HTR-8/SVneo (cell line): ENCODE data around the gene ADPRH.
"Not testable (repeated sequence)": the region's sequence is repeated elsewhere in the genome, so short reads cannot be mapped to it uniquely, and the experiment has no call there.

Source experiments
- DNase-seq: peaks from one replicate; pipeline ENCODE4 v3.0.0; 2011; ENCODE audit warnings: low spot score, mixed read lengths; ENCODE audit not compliant: insufficient read length
- FAIRE-seq: peaks from 2 replicates; lab custom pipeline; 2011; peaks lifted over from hg19 to GRCh38; lab: Jason Lieb, UNC

Gene ADPRH

DNA sequence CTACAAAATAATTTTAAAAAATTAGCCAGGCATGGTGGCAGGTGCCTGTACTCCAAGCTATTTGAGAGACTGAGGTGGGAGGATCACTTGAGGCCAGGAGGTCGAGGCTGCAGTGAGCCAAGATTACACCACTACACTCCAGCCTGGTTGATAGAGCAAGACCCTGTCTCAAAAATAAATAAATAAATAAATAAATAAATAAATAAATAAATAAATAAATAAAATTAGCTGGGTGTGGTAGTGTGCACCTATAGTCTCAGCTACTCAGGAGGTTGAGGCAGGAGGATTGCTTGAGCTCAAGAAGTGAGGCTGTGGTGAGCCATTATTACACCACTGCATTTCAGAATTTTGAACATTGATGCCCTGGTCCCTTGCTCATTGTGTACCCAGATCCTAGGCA lies 15.6 kb downstream of the ADPRH start:
- not testable (repeated sequence) for DNase-seq, FAIRE-seq

DNA sequence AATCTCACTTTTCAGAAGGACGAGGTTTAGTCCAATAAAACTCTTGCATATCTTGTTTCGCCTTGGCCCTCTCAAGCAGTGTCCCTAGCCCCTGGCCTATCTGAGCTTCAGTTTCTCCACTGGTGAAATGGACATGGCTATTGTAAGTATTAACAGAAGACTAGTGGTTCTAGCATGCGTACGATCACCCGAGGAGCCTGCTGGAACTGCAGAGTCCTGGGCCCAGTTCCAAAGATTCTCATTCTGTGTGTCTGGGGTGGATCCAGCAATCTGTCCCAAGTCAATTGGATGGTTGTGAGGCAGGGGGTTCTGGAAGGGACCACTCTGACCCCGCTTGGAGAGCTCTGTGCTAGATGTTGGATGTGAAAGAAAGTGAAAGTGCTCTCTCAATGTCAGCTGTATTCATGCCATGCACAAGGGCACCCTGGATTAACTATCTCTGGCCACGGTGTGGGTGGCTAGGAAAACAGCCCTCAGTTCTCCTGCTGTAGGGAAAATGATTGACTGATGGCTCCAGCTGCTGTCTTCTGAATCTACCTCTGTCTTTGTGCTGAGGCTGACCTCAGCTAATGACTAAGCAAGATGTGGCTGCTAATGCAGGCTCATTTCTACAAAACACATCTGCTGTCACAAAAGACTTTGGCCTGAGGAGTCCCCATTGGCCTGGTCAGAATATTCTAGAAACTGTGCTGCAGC lies 16.5 kb downstream of the ADPRH start:
- no peak for DNase-seq

DNA sequence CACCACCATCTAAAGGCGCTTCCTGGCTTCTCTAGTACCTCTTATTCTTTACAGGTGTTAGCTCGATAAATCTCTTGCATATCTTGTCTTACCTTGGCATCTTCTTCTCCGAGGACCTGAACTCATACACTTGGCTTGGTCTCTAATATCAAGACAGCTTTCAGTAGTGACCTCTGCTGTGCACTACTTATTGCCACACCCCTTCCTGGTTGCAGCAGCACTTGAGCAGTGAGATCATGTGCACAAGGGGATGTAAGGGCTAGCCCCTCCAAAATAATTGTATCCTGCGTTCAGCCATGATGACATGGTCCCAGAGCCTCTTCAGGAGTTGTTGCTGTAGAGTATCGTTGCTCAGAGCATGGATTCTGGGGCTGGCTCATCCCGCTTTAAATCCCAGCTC lies 17.1 kb downstream of the ADPRH start:
- DNase-seq (no peak), FAIRE-seq (no peak)

More for the DNA sequence above, 16.5 kb downstream of the ADPRH start:
- no peak for FAIRE-seq

DNA sequence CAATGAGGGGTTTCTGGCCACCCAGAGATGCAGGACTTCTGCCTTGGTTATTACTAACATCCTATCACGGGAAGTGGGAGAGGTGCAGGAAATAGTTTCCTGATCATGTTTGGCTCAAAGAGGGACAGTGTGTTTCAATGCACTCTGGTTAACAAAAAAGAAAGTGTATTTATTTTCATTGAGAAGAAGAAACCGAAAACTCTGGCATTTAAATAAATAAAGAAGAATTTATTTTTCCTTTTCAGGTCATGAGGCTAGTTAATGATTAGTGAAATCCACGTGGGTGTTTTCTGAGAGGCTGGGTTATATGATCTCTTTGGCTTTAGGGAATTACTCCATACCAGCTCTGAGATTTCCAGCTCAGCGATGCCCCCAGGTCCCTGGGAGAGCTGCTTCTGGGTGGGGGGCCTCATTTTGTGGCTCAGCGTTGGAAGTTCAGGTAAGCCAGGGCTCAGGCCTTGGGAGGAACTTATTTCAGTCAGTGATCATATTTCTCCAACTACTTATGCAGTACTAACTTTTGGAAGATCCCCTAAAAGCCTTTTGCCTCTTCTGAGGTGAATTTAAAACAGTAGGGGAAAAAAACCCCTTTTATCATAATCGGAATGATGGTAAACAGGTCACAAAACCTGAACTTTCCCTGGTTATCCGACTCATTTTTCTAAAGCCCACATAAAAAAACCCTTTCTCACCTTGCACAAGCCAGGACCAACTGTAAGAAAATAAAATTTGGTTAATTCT lies 18.4 kb downstream of the ADPRH start, which contains the start of gene PLA1A:
Gene PLA1A, plus strand, starts transcription at position 338 of the 741 bp plus-strand sequence. Its CDS starts 29 bp downstream, at position 367.
- no peak for DNase-seq
- FAIRE-seq = no peak

DNA sequence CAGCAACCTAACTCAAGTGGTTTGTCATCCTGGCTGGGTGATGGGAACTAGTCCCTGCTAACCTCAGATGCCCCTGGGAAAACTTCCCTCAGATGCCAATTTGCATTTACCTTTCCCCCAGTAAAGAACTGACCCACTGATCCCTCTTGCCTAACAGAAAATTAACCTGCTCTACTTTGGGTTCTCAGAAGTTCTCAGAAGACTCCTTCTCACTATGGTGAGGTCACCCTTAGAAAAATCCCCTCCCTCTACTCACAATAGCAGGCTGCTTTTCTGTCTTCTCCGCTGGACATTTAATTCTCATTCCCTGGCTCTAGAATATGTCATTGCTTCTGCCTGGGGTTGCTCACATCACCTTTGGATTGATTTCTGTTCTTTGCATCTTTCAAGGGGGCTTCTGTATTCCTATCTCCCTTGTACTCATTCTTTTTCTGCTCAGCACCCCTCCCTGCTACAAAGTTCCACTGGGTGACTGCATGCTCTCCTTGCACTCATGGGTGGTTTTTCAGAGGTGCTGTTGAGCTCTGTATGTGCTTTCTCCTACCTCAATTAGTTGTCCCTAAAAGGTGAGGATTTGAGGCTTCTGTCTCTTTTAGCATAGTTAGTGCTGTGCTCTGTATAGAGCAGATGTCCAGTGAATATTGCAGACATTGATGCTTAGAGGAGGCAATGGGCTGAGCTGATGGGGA lies 19.3 kb downstream of the ADPRH start:
- no peak for FAIRE-seq
- DNase-seq = no peak

DNA sequence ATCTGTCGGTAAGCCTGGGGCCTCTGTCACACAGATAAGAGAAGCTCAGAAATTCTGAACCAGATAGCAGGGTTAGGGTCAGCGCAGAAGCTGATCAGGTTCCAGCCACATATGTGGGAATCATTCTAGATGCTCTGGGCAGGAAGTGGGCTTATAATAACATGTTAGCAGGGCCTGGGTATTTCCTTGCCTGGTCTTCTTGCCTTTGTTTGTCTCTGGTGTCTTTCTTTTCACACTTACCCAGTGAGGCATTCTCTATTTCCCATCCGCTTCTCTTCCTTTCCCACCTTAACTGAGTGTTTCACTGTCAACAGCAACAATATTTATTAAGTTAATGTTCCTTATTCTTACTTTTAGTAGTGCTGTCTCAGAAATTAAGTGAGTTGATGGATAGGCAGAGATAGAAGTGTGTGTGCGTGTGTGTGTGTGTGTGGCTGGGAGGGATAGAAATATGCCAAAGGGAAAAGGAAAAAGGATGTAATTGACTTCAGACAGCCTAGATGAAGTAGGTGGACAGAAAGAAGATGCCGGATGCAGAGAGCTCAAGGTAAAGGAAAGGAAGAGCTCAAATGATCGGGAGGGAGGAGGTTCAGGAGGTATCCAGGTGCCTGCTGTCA lies 20.4 kb downstream of the ADPRH start:
- FAIRE-seq = no peak
- DNase-seq = no peak

DNA sequence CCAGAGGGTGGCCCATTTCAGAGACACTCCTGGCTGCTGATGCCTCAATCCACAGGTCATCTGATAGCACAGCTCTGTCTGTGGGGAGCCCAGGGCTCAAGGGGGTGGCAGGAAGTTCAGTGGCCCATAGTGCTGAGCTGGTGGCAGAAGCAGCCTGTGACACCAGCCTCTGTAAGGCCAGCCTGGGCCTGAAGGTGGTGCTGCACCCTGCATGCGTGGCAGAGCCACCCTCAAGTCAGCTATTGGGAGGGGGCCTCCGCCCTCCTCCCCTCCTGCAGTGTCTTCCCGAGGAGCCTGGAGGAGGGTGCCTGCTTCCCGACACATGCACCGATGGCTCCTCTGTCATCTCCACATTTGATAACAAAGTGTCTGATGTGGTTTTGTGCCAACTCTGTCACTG lies 21.4 kb downstream of the ADPRH start:
- FAIRE-seq (peak; percentile 16), DNase-seq (peak; percentile 42)

DNA sequence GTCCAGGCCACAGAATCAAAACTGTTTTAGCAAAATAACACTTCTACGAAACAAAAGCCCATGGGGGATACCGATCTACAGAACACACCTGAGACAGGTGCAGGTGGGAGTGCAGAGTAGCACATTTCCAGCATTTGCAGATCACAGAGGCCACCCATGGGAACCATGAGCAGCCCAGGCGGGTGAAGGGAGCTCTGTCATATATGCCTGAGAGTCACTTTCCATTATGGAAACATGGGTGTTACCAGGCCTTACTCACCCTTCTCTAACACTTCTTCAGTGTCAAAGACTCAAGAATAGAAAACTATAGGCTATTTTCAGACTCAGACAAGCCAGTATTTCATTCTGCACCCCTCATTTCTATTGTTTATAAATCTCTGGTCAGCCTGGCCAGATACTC lies 21.9 kb downstream of the ADPRH start:
- no peak for FAIRE-seq
- DNase-seq = no peak

DNA sequence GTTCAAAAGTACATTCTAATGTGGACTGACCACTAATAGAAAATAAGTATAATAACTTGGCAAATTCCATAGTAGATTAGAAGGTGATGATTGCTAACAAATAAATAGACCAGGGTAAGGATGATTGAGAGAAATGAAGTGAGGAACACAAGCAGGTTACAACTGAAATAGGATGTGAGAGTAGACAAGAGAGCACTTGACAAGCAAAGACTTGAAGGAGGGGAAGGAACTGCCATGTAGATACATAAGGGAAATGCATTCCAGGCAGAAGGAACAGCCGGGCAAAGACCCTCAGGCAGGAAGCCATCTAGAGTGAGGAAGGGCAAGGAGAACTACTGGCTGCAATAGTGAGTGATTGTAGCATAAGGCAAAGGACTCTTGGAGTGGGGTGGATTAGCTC lies 23.4 kb downstream of the ADPRH start:
- DNase-seq (no peak), FAIRE-seq (no peak)

DNA sequence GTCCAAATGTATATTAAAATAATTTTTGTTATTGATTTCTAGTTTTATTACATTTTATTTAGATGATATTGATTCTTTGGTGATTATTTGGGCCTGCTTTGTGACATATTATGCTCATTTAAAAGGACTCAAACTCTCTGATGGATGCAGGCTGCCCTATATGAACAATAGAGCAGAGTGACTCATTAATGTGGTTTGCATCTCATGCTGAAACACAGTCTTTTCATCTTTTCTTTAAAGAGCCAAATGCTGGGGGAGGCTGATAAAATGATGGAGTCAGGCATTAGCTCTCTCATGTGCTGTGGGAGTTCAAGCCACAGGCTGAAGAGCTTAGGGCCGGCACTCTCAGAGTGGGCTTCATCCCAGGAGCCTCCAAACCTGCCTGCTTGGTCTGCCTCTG lies 25.6 kb downstream of the ADPRH start:
- FAIRE-seq (no peak), DNase-seq (no peak)

DNA sequence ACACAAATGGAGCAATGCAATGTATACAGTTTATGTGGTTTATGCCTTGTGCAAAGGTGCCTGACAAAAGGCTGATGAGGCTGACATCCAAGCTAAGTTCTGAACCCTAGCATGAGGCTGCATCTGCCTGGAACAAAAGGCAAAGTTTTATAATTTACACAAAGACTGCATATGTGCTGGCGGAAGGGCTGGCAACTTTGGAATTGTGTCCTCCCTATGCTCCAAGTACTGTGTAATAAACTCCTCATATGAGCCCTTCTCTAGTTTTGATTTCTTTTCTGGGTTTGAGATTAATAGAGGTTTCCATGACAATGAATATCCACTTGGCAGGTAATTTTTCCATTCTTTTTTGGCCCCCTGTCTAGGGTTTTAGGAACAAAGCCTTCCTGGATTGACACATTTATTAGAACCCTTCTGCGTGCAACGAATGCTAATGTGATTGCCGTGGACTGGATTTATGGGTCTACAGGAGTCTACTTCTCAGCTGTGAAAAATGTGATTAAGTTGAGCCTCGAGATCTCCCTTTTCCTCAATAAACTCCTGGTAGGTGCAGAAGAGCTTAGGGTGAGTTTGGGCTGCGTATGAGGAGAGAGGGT lies 29.2 kb downstream of the ADPRH start:
- FAIRE-seq (no peak), DNase-seq (no peak)

DNA sequence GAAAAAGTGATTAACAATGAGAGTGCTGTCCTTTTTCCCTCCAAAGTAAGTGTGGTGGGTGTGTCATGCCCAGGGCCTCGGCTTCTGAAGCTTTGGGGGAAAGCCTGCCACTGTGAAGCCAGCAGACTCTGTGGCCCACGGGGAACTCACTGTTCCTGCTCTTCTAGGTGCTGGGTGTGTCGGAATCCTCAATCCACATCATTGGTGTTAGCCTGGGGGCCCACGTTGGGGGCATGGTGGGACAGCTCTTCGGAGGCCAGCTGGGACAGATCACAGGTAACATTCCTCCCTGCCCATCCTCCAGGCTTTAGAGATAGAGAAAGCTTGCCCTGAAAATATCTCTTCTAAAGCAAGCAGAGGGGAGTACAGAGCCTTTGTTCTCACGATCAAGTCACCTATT lies 30.0 kb downstream of the ADPRH start:
- no peak for FAIRE-seq
- DNase-seq = no peak

DNA sequence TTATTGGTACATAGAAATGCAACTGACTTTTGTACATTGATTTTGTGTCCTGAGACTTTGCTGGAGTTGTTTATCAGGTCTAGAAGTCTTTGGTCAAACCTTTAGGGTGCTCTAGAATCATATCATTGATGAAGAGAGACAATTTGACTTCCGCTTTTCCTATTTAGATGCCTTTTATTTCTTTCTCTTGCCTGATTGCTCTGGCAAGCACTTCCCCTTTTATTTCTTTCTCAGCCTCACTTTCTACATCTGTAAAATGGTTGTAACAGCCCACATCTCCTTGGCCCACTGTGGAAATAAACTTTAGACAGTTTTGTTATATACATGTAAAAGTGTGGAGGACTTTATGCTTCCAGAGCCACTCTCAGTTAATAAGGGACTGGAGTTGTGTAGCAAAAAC lies 32.4 kb downstream of the ADPRH start:
- no peak for DNase-seq
- no peak for FAIRE-seq

DNA sequence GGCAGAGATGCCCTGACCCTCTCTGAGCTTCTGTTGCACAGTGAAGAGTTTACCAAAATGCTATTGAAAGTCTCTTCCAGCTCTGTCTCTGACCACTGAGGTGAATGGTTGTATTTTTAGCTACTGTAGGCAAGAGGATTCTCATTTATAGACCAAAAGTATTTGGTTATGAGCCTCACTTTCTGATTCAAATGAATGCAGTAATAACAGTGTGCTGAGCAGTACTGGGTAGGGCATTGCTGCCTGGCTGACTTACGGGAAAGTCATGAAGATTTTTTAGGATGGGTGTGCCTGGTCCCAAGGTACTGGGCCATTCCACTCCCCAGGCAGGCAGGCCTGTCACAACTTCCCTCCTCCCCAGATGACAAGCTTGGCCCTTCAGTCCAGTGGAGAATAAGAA lies 33.9 kb downstream of the ADPRH start:
- no peak for DNase-seq
- no peak for FAIRE-seq

DNA sequence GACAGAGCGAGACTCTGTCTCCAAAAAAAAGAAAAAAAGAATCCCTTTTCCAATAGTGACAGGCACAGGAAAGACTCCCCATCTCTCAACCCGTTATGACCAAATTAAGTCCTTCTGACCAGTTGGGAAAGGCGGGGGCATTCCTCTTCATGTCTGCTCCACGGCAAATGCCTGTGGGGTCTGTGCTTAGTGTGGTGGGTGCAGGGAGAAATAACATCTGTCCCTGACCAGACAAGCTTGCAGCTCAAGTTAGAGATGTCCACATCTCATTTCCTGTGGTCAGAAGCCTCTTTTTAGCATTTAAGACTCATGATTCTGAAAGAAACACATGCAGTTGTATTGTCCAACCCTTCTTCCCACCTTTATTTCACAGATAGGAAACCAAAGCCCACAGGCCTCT lies 34.6 kb downstream of the ADPRH start:
- FAIRE-seq (no peak), DNase-seq (no peak)

DNA sequence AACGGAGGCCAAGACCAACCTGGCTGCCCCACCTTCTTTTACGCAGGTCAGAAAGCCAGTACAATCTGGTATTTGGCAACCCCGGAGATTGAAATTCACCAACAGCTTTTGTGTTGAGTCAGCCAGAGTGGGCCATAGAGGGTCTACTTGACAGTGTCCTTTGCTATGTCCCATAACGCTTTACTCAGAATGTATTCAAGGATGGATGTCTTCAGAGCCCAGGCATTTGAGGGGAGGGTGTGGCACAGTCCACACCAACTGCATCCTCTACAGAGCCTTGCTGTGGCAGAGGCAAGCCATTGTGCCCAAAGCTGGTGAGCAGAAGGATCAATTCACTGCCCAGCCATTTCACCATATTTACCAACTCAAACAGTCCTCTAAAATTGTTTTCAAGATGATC lies 36.8 kb downstream of the ADPRH start:
- FAIRE-seq (no peak), DNase-seq (no peak)

DNA sequence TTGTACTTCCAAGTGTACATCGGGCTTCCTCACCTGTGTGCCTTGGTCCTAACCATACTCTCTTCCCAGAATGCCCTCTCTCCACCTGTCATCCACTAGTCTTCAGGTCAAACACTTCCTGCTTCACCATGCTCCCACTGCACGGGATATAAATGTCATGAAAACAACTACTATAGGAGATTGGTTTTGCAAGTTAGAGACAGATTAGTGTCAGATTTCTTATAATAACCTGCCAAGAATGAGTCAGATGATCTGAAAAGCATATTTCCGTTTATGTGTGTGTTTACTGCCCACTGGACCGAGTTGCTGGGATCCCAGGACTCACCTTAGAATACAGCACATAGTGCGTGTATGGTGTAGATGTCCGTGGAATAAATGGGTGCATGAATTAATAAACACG lies 39.8 kb downstream of the ADPRH start:
- DNase-seq = no peak
- no peak for FAIRE-seq

DNA sequence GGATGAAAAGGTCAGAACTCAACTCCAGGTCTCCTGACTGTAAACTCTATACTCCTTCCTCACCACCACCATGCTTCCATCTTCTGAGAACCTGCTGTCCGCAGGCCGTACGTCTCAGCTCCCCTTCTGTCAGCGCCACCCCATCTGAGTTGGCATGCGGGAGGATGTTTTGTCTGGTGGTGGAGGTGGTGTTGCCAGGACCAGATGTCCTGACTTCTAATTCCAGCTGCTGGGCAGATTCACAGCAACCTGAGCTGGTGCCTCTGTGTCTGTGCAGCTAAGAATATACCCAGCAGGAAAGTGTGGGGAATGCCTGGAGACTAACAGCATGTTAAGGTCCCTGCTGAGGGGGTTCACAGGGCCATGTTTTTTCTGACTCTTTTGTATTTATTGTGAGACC lies 41.6 kb downstream of the ADPRH start:
- FAIRE-seq (no peak), DNase-seq (no peak)

DNA sequence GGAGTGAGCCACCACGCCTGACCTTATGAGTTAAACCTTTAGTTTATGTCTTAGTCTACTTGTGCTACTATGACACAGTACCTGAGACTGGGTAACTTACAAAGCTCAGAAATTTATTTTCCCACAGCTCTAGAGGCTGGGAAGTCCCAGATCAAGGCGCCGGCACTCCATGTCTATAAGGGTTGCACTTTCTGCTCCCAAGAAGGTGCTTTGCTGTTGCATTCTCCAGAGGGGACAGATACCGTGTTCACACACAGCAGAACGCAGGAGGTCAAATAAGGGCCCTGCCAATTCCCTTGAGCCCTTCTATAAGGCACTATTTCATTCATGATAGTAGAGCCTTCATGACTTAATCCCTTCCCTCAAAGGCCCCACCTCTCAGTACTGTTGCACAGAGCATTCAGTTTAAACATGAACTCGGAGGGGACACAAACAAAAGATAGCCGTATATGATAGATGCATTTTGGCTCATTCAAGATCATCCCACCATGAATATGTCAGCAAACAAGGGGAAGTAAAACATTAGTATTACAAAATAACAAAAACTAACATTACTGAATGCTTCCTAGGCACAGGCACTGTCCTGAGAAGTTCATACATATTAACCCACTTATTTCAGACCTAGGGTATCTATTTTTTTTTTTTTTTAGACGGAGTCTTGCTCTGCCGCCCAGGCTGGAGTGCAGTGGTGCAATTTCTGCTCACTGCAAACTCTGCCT lies 44.9 kb downstream of the ADPRH start:
- DNase-seq (no peak), FAIRE-seq (no peak)
